ENCODE data around the gene IZUMO1. TPM values are rescaled to one million over a fixed set of nuclear protein-coding genes. Genes with fewer than 3 reads are reported as not detected.
"Not testable (repeated sequence)": the region's sequence is repeated elsewhere in the genome, so short reads cannot be mapped to it uniquely, and the experiment has no call there.

IZUMO1 gene
- 2.9 TPM for total RNA-seq
- long read RNA-seq: 0 reads

GRCh38 chr19:48746738-48747575 lies at the start of gene IZUMO1:
TSS of gene IZUMO1 (minus strand) at chr19:48746909. CDS start at chr19:48745859, 1,050 bp downstream.
- no peaks in the 10 kb centered on the region for H3K36me3 ChIP-seq
- no peaks in the 10 kb centered on the region for H3K9me3 ChIP-seq
- intact Hi-C loops (cut with DNase I): no loop called here
- peak within 1 kb of the TSS; percentile 67 for H3K27ac ChIP-seq
- H3K27me3 ChIP-seq (ENCODE audit: low read depth): peaks cover 15% of the 10 kb centered on the region
- peak; percentile 79 to 84 for ATAC-seq
- H3K4me1 ChIP-seq: peaks cover 12% of the 10 kb centered on the region
- no peak for TF ChIP-seq CTCF (IDR thresholded peaks at IDR 0.05)
- peak within 1 kb of the TSS; percentile 50 for H3K4me3 ChIP-seq
- peak; percentile 82 for DNase-seq

DNA sequence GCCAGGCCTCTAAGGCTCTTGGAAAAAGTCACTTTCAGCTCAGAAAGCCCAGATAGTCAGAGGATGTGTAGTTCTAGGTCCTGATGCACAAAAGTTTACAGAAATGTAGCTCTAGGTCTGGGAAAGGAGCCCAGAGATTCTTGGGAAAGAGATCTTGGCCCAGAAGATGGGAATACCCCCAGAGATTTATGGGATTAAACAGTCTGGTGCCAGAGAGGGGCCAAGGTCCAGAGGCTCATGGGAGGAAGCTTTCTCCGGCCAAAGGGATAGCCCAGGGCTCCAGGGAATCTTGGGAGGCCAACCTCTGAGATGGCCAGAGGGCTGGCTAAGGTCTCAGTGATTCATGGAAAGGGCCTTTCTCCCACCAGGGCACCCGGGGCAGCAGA lies 49.0 kb upstream of the IZUMO1 start:
- peaks cover 18% of the 10 kb centered on the region for H3K4me1 ChIP-seq
- H3K4me3 ChIP-seq: peak overlapping the region; percentile 58
- peaks cover 12% of the 10 kb centered on the region for H3K36me3 ChIP-seq
- intact Hi-C loops (cut with DNase I): no loop called here
- no peaks in the 10 kb centered on the region for H3K27me3 ChIP-seq (ENCODE audit: low read depth)
- ATAC-seq: peak; percentile 4 to 11
- TF ChIP-seq CTCF (IDR thresholded peaks at IDR 0.05): no peak
- DNase-seq: no peak
- H3K27ac ChIP-seq: peak overlapping the region; percentile 71
- H3K9me3 ChIP-seq: no peaks in the 10 kb centered on the region

DNA sequence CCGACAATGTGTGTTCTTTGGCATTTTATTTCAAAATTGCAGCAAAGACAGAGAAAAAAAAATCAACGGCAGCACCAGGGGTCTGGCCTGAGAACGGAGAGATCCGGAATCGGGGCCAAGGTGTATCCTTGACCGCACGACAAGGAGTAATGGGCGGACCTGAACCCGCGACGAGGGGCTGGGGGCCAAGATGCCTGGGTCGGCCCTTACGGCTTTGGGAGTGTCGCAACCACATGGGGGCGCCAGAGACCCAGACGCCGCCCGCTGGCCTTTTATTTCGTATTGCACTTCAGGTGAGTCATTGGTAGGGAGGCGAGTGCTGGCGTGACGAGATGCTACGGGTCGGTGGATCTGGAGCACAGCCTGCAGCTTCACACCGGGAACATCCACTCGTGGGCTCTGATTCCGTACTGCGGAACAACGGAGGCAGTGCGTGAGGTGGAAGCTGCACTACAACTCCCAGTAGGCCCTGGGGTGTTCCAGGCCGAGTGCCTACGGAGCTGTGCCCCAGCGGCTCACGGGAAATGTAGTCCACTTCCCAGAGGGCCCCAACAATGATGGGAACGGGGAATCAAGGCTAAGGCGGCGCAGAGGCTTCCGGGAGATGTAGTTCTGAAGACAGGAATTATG lies 48.5 kb upstream of the IZUMO1 start:
- DNase-seq: peak; percentile 94
- peaks cover 12% of the 10 kb centered on the region for H3K36me3 ChIP-seq
- peak; percentile 97 for TF ChIP-seq CTCF (IDR thresholded peaks at IDR 0.05)
- no peaks in the 10 kb centered on the region for H3K9me3 ChIP-seq
- no peaks in the 10 kb centered on the region for H3K27me3 ChIP-seq (ENCODE audit: low read depth)
- intact Hi-C loops (cut with DNase I): no loop called here
- peak overlapping the region; percentile 58 for H3K4me3 ChIP-seq
- H3K27ac ChIP-seq: peak overlapping the region; percentile 71
- ATAC-seq: peak; percentile 98
- H3K4me1 ChIP-seq: peaks cover 18% of the 10 kb centered on the region

- no peak overlapping the region for H3K27ac ChIP-seq
- no peak for DNase-seq
- ATAC-seq: no peak
- peaks cover 18% of the 10 kb centered on the region for H3K4me1 ChIP-seq
- no peaks in the 10 kb centered on the region for H3K27me3 ChIP-seq (ENCODE audit: low read depth)
- no peak overlapping the region for H3K4me3 ChIP-seq
- intact Hi-C loops (cut with DNase I): no loop called here
- no peak for TF ChIP-seq CTCF (IDR thresholded peaks at IDR 0.05)
- H3K36me3 ChIP-seq: peaks cover 4% of the 10 kb centered on the region
- H3K9me3 ChIP-seq: no peaks in the 10 kb centered on the region
These were observed 47.6 kb upstream of the IZUMO1 start for GRCh38 chr19:48794291-48794690.

DNA sequence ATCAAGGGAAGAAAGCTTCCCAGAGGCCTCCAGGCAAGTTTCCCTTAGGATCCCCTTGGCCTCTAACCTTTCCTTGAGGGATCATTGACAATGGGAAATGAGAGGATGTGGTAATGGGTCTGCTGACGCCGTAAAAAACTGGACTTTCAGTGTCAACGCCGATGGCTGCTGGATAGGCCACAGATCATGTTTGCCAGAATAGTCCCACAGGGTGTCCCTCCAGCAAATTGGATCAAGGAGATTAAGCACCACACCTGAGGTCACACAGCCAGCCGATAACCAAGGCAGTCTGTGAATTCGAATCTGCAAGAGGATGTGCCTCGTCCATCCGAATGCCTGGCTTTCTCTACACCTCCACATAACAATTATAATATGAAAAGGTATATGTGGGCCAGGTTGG lies 46.6 kb upstream of the IZUMO1 start:
- intact Hi-C loops (cut with DNase I): no loop called here

GRCh38 chr19:48787331-48787730 lies 40.6 kb upstream of the IZUMO1 start:
- H3K27me3 ChIP-seq (ENCODE audit: low read depth); H3K4me1 ChIP-seq; H3K4me3 ChIP-seq; H3K36me3 ChIP-seq; ATAC-seq; DNase-seq; H3K9me3 ChIP-seq; H3K27ac ChIP-seq: not testable (repeated sequence)
- intact Hi-C loops (cut with DNase I): loop anchor here (5.0 kb wide), 1 partner anchor 55 kb away; no protein-coding TSS in a partner anchor

More for the DNA sequence above, 46.6 kb upstream of the IZUMO1 start:
- no peak for DNase-seq
- H3K27me3 ChIP-seq (ENCODE audit: low read depth): no peaks in the 10 kb centered on the region
- ATAC-seq: no peak
- H3K4me3 ChIP-seq: no peak overlapping the region
- no peaks in the 10 kb centered on the region for H3K9me3 ChIP-seq
- no peak overlapping the region for H3K27ac ChIP-seq
- H3K4me1 ChIP-seq: peaks cover 18% of the 10 kb centered on the region
- no peak for TF ChIP-seq CTCF (IDR thresholded peaks at IDR 0.05)
- H3K36me3 ChIP-seq: no peaks in the 10 kb centered on the region

- ATAC-seq; H3K9me3 ChIP-seq; H3K4me3 ChIP-seq; H3K27ac ChIP-seq; DNase-seq; H3K27me3 ChIP-seq (ENCODE audit: low read depth); H3K36me3 ChIP-seq: not testable (repeated sequence)
- intact Hi-C loops (cut with DNase I): loop anchor here (5.0 kb wide), 1 partner anchor 56 kb away; no protein-coding TSS in a partner anchor
- peaks cover 15% of the 10 kb centered on the region for H3K4me1 ChIP-seq
These were observed 39.7 kb upstream of the IZUMO1 start for GRCh38 chr19:48786422-48786821.

Measured in lower lobe of right lung (tissue), 2 donors.